ENCODE measurements around the gene LTBP1.
"Not testable (repeated sequence)": the region's sequence is repeated elsewhere in the genome, so short reads cannot be mapped to it uniquely, and the experiment has no call there.

Gene LTBP1

GRCh38 chr2:32946314-32947075, at the start of gene LTBP1:
LTBP1 (plus strand) TSS chr2:32946953; CDS start chr2:32947325, 372 bp downstream.
- peak; percentile 23 to 49 for DNase-seq

- DNase-seq, result no peak
These were observed 46.3 kb upstream of the LTBP1 start for GRCh38 chr2:32900246-32900973.

GRCh38 chr2:32901313-32901712, 45.4 kb upstream of the LTBP1 start:
- no peak for DNase-seq

- DNase-seq, result no peak
These were observed 44.6 kb upstream of the LTBP1 start for GRCh38 chr2:32902174-32902573.

GRCh38 chr2:32902986-32903385, 43.8 kb upstream of the LTBP1 start:
- no peak for DNase-seq

- DNase-seq, result no peak
These were observed 42.7 kb upstream of the LTBP1 start for GRCh38 chr2:32904074-32904473.

GRCh38 chr2:32904751-32905150, 42.0 kb upstream of the LTBP1 start:
- DNase-seq, result no peak

- no peak for DNase-seq
These were observed 41.5 kb upstream of the LTBP1 start for GRCh38 chr2:32905270-32905669.

GRCh38 chr2:32910883-32911598, 35.7 kb upstream of the LTBP1 start:
- DNase-seq, result no peak

- DNase-seq, result no peak
These were observed 31.1 kb upstream of the LTBP1 start for GRCh38 chr2:32915694-32916093.

- no peak for DNase-seq
These were observed 28.0 kb upstream of the LTBP1 start for GRCh38 chr2:32918774-32919173.

GRCh38 chr2:32919901-32920300, 26.9 kb upstream of the LTBP1 start:
- not testable (repeated sequence) for DNase-seq

- not testable (repeated sequence) for DNase-seq
These were observed 25.3 kb upstream of the LTBP1 start for GRCh38 chr2:32921486-32921885.

- DNase-seq, result no peak
These were observed 24.3 kb upstream of the LTBP1 start for GRCh38 chr2:32922501-32922900.

- no peak for DNase-seq
These were observed 23.6 kb upstream of the LTBP1 start for GRCh38 chr2:32923109-32923508.

GRCh38 chr2:32925283-32925815, 21.4 kb upstream of the LTBP1 start:
- DNase-seq, result peak in 1 of 2 donors; percentile 12

GRCh38 chr2:32925976-32926707, 20.6 kb upstream of the LTBP1 start:
- no peak for DNase-seq

GRCh38 chr2:32926708-32927084, 20.1 kb upstream of the LTBP1 start:
- DNase-seq, result peak in 1 of 2 donors; percentile 16

GRCh38 chr2:32930436-32930835, 16.3 kb upstream of the LTBP1 start:
- no peak for DNase-seq

GRCh38 chr2:32931519-32931918, 15.2 kb upstream of the LTBP1 start:
- DNase-seq, result no peak

GRCh38 chr2:32931945-32932709, 14.6 kb upstream of the LTBP1 start:
- DNase-seq, result no peak
